H4 (cell line): ENCODE data around the gene USP13. TPM values are rescaled to one million over a fixed set of nuclear protein-coding genes. Genes with fewer than 3 reads are reported as not detected.

Experiments used
- DNase-seq: peaks from one replicate; pipeline ENCODE4 v3.0.0-alpha.2; 2015; ENCODE audit warnings: low spot score
- total RNA-seq: library from RNA; depleted of rRNA; stranded (reverse); fragments of >200 nt; shearing (Covaris generic); gene quantifications from 2 replicates; pipeline ENCODE4 v1.2.3, GENCODE V29; 2014

USP13 gene
- total RNA-seq, 1 experiment from 2014 or later: 10.3 TPM

DNA sequence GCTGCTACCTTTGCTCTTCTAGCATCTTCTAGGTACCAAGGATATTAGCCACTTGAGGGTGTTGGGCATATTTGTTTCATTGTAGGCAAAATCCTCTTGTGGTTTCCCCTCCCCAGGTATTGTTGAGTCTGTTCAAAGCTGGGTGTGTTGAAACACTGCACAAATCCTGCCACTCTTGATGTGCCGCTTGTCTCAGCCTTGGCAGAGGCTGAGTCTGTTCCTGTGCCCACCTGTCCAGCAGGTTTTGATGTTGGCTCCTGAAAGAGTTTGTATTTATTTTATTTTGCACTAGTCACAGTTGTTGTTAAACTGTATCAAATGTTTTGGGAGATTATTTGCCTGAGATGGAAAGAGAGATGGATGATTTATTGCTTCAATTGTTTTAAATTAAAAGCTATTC lies 136.2 kb downstream of the USP13 start:
- no peak for DNase-seq

DNA sequence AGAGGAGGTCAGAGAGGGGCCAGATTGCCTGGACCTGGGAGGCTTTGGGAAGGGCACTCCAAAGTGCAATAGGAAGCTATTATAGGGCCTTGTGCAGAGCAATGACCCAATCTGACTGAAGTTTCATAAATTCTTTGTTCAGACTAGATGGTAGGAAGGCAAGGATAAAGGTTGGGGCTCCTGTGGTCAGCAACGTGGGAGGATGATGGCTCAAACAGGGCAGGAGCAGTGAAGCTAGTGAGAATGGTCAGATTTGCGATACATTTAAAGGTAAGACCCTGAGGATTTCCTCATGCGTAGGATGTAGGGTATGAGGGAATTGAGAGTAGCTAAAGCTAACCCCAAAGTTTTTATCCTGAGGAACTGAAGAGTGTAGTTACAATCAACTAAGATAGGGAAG lies 139.0 kb downstream of the USP13 start:
- DNase-seq: no peak

DNA sequence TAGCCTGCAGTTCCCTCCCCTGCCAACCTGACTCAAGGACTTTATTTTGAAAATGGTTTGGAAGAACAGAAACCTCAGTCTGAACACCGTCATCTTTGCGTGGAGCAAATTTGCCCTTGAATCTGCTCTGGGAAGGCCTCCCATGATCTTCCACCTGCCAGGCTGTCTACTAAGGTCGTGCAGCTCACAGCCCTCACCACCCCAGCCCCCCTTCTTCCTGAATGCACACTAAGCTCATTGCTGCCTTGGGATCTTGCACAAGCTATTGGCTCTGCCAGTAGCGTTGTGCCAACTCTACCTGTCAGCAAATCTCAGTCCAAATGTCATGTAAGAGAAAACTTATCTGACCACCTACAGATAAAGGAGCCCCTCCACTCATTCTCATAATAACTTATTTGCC lies 141.5 kb downstream of the USP13 start:
- DNase-seq: no peak

DNA sequence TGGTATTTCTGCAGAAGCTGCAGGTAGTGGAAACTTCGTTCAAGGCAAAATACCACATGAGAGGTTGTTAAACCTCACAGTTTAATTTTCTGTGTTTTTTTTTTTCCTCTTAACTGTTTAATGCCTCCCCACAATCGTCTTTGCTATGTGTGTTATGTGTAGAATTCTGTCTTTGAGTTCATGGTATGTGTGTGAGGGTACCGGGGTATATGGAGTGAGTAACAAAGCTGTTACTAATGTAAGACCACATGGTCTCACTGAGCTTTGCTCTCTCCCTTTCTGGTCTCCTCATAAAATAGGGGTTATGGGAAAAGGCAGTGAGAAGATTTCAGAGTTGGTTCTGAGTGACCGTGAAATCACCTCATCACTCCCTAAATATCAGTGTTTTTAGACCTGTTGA lies 143.6 kb downstream of the USP13 start:
- no peak for DNase-seq

DNA sequence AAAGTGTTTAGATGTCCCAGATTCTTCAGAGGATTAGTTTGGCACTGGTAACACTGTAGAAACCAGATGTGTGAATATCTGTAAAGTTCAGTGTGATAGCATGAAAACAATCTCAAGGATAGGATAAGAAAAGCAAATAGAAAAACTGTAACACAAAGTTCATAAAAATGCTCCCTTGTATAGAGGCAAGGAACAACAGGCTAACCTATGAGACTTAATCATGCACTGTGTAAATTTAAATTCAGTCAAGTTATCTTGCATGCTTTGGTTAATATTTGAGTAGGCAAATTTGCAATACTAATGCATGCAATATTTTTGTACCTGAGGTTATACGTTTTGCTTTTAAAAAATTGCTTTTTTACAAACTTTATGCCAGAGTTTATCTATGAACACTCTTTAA lies 144.4 kb downstream of the USP13 start:
- no peak for DNase-seq

DNA sequence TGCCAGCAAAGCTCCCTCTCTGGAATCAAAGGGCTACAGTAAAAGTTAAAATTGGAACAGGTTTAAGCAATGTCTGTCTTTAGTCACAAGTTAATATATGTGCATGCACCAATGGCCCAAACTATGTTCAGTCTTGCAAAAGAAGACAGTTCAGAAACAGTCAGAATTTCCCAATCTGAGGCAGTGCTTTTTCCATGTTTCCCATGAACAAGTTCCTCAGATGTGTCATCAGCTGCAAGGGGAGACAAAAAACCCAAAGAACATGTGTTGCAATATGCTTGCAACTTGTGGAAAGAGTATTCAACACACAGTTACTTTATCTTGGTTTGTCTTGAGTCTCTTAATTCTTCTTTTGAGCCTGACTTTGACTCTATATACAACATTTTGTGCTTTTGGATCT lies 148.4 kb downstream of the USP13 start:
- peak; percentile 35 for DNase-seq

DNA sequence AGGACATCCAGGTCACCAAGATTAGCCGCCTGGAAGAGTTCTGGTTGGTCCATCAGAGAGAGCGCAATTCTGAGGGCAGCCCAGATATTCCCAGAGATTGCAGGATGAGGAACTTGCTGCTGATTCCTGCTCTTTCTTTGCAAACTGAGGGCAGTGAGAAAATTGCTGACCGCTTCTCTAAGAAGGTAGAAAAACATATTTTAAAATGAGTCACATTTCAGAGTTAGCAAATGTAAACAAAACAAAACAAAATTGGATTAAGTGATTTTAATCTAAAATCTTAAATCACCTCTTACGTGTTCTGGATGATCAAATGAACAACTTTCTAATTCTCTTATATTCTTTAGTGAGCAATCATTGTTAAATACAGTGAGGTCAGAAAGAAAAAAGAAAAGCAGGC lies 149.0 kb downstream of the USP13 start:
- DNase-seq: no peak

DNA sequence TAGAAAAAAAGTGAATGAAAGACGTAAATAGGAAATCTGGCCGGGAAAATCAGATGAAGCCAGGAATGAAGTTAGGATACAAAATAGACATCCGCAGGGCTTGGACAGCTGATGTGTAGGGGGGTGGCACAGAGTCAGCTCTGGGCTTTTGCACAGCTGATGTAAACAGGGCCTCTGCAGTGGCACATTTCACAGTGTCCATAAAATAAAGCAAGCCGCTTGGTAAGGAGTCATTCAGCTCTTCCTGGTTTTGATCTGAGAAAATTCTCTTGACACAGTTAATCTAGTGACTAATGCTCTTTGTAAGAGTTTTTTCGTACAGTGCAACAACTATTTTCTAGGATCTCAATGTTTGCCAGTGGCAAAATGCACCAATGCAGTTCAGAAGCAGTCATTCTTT lies 153.3 kb downstream of the USP13 start:
- no peak for DNase-seq

DNA sequence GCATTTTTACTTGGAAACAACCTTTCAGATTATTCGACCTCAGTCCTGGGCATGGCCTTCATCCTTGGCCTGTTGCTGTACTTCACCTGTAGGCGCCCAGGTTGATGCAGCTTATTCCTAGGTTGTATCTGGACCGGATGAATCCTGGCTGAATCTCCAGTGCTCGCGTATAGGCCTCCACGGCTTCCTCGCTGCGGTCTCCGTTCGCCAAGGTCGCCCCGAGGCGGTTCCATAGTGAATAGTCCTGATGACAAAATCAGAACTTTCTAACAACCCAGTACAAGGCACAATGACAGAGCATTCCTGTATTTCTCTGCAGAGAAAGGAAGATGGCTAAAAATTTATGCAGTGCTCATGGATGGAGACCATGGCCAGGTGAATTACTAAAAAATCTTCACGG lies 154.7 kb downstream of the USP13 start:
- DNase-seq: no peak

DNA sequence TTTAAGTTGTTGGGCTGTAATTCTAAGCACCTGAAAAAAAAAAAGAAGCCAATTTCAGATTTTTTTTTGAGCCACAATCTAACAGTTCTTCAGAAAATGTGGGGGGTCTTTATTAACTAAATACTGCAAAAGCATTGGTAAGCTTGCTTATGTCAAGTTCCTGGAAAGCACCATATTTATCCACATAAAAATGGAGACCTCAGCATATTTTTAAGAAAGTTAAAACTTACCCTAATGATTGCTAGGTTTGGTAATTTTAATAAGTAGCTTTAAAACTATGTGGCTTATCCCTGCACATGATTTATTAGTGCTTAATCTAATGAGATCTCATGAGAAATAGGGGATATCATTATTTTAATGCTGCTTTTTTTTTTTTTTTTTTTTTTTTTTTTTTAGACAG lies 156.8 kb downstream of the USP13 start:
- no peak for DNase-seq

DNA sequence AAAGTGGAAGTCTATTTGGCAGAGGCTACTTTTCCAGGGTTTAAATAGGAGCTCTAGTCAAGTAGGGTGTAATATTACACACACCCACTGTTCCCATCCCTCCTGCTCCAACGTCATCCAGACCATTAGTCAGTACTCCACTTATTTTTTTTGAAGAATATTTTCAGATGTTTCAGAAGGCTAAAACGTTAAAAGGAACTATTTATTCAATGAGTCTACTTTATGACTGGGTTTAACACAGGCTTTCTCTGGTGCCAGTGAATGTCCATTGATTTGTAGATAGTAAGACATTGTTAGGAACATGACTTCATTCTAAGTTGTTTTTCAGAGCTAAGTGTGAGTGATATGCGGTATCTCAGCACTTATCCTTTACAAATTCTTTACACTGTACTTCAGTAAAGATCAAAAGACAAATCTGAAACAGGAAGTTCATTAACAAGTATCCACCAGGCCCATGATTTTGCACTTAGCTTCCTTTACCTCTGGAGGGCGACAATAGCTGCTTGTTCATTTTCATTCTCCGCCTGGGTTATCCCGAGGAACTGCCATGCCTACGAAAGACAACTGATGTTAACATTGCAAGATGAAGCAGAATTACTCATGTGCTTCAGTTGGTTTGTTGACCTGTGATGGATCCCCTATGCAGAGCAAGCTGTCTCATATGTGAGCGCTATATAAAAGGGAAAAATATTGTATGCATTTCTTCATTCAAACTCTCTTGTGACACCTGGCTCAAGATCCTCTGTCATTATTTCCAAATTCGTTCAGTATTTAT lies 158.7 kb downstream of the USP13 start:
- DNase-seq: peak; percentile 82

DNA sequence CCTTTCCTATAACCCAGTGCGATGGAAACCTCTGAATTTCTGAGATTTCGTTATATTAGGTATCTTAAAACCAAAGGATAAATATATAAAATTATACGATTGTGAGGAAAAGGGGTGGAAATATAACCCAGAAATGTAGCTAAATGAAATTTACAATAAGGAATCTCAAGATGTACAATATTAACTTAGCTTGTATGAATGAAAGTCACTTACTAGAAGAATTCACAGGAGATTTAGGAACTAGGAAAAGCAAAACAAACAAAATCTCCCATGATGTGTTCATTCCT lies 159.2 kb downstream of the USP13 start:
- DNase-seq: no peak

DNA sequence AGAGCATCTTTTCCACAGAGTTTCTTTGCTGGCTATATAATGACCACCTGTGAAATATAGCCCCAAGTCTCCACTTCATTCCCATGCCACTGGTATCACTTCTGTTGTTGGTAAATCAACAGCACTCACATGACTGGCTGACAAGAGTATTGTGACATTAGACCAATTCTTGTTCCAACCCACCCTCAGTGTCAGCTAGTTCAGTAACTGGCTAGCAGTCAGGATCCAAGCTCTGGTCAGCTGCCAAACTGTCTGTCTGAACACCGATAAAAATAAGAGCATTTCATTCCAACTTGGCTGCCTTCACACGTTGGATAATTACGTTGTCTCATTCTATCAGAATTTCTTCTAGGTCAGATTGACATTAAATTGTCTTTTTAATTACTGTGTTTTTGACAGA lies 166.5 kb downstream of the USP13 start:
- no peak for DNase-seq

DNA sequence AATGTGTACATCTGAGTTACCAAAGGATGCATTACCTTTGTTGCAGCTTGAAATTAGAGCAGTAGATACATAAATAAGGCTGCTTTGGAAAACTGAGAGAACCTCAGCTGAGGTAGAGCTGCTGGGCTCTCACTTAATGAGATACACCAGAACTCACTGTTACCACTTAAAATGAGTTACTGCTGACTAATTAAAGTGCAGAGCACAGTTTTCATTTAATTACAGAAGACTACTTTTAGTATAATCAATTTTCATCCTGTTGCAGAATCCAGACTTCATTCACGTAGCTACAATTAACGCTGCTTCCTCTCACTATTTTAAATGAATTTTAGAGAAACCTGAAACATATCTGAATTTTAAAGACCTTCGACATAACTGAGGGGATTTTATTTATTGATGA lies 169.5 kb downstream of the USP13 start:
- no peak for DNase-seq

DNA sequence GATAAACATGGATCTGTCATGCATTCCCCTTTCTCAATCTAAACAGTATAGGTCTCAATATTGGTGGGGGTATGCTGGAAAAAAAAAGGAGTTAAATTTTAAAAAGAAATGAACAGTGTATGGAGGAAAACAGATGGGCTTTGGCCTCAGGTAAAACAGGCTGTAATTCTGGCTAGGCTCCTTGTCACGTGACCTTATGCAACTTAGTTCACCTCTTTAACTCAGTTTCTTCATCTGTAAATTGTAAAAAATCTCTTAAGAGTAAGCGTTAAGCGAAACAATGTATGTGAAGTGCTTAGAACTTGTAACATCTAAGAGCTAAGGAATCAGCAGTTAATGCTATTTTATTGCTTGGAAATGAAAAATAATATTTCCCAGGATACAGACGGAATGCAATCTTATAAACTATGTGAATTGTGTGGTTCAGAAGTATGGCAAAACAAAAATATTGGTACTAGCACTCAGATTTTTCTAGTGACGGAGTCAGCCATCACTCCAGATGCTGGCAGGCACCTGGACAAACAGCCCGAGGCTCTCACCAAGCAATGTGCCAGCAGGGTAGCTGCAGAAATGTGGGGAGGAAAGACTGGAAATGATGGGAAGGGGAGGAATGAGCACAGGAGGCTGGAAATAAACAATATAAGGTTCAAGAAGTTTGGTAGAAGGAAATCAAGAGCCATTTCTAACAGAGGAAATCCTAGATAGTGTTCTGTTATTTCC lies 172.8 kb downstream of the USP13 start:
- DNase-seq: no peak

DNA sequence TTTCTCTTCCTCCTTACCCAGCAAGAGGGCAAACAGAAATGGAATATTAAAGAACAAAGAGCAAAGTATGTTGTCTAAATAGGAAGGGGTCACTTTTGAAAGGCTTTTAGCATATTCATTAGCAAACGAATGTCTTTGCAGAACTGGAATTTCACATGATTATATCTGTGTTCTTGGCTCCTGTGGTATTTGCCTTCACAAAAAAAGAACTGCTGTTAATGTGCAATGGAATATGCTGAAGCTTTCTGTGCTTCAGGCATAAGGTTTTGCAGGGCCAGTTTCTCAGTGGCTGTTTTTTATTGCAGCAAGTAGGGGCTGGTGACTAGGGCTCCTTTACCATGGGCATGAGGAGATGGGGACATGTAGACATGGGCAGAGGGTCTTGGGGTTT lies 173.4 kb downstream of the USP13 start:
- no peak for DNase-seq

DNA sequence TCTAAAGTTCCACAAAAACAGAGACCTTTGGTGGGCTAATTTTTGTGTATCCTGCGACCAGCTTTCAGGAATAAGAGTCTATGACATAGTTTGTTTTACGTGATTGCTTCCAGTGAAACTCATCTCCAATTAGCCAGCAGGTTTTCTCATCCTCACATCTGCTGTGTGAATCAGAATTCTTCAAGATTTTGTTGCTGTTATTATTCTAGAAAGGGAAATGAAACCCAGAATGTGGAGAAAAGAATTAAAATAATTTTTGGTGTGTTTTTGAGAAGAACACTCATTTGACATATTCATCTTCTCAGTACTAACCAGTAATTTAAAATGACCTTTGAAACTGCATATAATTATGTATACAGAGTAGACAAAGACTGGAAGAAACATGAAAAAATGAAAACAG lies 175.9 kb downstream of the USP13 start:
- DNase-seq: no peak

DNA sequence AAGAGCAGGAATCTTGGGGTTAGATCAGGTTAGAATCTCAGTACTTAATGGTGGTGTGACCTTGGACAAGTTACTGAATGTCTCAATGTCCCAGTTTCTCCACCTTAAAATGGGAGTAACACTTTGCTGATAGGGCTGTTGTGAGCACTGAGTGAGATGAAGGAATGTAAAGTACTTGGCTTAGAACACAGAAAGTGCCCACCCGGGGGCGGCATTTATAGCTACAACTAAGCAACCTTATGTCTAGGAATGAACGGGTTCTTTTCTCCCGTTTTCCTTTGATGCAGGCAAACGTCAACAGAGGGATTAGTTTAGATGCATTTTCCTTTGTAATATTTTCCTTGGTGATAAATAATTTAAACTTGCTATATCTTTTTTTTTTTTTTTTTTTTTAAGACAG lies 176.6 kb downstream of the USP13 start:
- no peak for DNase-seq

DNA sequence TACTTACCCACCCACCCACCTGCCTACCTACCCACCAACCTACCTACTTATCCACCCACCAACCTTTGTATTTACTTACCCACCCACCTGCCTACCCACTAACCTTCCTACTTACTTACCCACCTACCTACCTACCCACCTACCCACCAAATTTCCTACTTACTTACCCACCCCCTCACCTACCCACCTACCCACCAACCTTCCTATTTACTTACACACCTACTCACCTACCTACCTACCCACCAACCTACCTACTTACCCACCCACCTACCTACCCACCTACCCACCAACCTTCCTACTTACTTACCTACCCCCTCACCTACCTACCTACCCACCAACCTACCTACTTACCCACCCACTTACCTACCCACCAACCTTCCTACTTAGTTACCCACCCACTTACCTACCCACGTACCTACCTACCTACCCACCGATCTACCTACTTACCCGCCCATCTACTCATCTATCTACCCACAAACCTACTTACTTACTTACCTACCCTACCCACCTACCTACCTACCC lies 179.6 kb downstream of the USP13 start:
- no peak for DNase-seq

DNA sequence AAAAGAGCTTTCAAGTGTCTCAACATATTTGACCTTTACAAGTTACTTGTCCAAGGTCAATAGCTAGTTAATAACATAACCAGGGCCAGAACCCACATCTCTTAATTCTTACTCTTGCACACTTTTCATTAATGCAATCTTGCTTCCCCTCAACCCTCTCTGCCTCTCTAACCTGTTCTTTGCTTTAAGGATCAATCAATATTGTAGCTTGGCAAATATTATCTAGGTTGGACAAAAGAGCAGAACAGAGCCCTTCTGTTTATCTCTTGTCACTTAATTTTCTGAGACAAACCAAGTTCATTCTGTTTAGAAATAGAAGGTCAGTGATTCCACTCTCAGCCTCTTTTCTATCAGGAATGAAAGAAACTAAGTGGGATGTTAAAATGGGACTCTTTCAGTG lies 180.5 kb downstream of the USP13 start:
- DNase-seq: no peak

DNA sequence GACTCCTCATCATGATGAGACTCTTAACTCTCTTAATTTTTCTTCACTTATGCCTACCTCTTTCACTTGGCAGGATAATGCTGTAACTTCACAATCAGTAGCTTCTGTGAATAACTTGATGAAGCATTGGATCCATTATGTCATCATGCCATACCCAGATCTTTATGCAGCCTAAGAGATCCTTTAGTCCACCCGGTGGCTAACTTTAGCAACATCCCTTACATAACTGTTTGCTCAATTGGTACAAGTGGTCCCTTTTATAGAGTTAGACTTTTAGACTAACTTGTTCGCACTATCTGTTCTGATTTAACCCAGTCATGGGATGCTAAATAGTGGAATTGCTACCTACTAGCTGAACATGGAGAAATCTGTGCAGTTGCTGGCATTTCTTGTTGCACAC lies 184.5 kb downstream of the USP13 start:
- no peak for DNase-seq
